Measurements from ENCODE around the gene EFCAB6.

Gene EFCAB6

DNA sequence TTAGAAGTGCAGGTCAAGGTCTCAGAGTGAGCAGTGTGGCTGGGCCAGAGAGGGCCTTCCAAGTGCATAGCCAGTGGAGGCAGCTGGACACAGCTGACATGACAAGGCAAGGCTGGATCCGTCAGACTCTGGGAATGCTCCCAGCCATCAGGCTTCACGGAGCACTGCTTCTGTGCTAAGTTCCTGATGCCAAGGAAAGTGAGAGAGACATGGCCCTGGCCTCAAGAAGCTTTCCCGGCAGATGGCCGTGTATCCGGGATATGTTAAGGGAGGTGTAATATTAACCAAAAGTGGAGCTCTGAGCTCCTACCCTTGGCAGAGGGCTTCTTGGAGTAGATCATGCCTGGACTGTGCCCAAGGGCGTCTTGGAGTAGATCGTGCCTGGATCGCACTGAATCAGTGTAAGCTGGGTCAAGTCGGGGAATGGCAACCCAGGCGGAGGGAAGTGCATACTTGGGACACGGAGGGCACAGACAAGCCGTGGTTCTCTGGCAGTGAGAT, 7.4 kb upstream of the EFCAB6 start:
- no peak for DNase-seq (ENCODE audit: low read depth)

- DNase-seq (ENCODE audit: low read depth): no peak
Observed at GRCh38 chr22:43818981-43819380, 6.9 kb upstream of the EFCAB6 start.

- no peak for DNase-seq (ENCODE audit: low read depth)
Observed at GRCh38 chr22:43817402-43817801, 5.3 kb upstream of the EFCAB6 start.

- DNase-seq (ENCODE audit: low read depth): no peak
Observed at GRCh38 chr22:43814264-43814663, 2.2 kb upstream of the EFCAB6 start.

DNA sequence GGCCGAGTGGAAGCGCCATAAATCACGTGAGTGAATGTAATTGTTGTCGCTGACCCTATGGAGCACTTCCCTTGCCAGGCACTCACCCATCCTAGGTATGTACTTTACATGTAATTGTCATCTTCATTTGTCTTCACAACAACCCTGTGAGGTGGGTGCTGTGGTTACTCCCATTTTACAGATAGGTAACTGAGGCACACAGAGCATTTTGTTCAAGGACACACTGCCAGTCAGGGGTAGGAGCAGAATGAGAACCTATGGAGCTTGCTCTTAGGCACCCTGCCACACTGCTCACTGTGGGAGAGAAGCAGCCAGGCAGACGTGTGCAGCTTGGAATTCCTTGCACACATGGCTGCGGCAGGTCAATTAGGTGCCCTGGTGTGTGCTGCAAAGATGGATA, 785 bp upstream of the EFCAB6 start:
- no peak for DNase-seq (ENCODE audit: low read depth)

DNA sequence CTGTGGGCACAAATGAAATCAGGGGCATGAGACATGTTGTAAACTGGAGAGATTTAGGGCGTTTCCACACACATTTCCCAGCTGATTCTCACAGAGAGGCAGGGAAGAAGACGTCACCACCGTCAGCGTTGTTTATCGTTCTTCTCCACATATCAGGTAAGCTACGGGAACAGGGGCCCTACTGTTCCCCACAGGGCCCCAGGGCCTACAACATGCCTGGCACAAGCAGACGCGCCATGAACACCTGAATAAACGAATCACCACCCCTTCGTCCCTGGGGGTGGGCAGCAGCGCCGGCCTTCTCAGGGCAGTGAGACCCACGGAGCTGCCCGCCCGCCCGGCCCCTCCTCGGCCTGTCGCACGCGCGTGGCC, 342 bp downstream of the EFCAB6 start:
- DNase-seq (ENCODE audit: low read depth): peak; percentile 33

GRCh38 chr22:43802897-43803495, 9.1 kb downstream of the EFCAB6 start:
- DNase-seq (ENCODE audit: low read depth): no peak

DNA sequence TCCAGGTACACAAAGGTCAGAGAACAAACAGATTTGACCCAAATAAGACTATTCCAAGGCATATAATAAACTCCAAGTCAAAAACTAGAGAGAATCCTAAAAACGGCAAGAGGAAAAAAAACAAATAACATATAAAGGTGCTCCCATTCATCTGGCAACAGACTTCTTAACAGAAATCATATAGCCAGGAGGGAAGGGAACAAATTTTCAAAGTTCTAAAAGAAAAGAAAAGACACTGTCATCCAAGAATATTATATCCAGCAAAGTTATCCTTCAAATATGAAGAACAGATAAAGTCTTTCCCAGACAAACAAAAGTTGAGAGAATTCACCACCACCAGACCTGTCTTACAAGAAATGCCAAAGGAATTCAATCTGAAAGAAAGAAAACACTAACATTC, 11.1 kb downstream of the EFCAB6 start:
- no peak for DNase-seq (ENCODE audit: low read depth)

DNA sequence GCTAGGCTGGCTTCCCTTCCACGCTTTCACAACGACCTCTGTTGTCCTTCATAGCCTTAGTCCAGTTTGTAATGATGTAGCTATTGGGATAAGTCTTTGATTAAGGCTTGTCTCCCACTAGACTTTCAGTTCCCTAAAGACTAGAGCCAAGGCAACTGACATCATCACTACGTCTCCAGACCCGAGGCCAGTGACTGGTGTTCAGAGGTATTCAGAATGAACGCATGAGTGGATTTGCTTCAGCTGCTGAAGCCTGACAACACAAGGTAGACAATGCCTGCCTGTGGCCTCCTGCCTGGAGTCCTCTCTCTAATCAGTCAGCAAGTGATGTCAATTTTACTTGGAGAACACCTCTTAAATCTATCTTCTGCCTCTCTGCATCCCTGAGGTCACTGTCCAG, 13.6 kb downstream of the EFCAB6 start:
- no peak for DNase-seq (ENCODE audit: low read depth)

DNA sequence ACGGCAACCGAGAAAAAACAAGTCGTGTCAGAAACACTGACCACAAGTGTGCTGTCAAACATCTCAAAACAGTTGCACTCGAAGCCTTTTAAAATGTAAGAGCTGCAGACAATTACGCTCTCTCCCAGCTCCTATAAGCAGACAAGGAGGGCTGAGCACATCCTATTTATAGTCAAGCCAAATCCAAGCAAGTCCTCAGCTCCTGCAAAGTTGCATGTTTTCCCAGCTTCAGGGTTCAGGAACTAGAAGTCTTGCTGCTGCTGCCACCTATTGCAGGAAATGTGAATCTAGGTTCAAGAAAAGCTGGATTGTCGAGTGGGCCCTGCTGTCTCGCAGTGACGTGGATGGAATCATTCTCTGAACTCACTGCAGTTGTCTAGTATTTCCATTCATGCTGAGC, 15.5 kb downstream of the EFCAB6 start:
- DNase-seq (ENCODE audit: low read depth): peak; percentile 48

- no peak for DNase-seq (ENCODE audit: low read depth)
Observed at GRCh38 chr22:43795320-43795719, 16.8 kb downstream of the EFCAB6 start.

DNA sequence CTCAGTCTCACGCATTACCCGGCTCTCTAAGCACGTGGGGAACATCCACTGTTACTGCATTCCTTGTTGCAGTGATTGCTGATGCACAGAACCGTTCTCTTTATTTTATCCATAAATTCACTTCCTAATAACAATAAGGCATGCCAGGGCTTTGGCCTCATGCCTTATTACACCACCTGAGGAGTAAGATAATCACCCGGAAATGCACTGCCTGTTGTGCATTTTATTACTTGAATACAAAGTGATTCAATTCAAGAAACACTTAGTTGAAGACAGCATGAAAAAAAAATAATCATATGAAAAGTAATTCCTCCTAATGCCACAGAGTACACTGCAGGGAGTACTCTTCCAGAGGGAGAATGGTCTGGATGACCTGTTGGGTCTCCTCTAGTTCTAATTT, 19.2 kb downstream of the EFCAB6 start:
- DNase-seq (ENCODE audit: low read depth): no peak

GRCh38 chr22:43789452-43789851, 22.7 kb downstream of the EFCAB6 start:
- peak; percentile 89 for DNase-seq (ENCODE audit: low read depth)

- no peak for DNase-seq (ENCODE audit: low read depth)
Observed at GRCh38 chr22:43783777-43784176, 28.3 kb downstream of the EFCAB6 start.

GRCh38 chr22:43782448-43782847, 29.7 kb downstream of the EFCAB6 start:
- DNase-seq (ENCODE audit: low read depth): no peak

- peak; percentile 74 for DNase-seq (ENCODE audit: low read depth)
Observed at GRCh38 chr22:43777286-43777685, 34.8 kb downstream of the EFCAB6 start.

DNA sequence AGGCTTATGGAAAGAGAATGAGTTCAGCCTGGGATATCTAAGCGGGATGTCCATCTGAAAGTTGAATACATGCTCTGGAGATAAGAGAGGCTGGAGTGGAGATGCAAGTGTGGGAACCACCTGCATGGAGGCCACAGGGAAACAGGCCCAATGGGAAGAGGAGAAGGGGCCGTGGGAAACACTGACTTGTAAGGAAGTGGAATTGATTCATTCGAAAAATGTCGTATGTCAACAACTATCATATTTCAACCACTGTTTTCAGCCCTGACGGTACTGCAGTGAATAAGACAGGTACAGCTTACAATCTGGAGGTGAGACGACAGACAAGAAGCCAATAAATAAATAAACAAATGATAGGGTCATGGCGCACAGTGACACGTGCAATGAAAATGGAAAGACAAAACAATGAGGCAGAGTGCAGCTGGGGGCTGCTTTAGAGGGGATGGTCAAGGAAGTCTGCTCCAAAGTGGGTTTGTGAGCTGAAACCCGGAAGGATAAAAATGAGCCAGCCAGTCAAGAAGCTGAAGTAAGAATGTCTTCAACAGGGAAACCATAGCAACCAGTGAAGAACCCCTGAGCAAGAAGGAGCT, 35.9 kb downstream of the EFCAB6 start:
- DNase-seq (ENCODE audit: low read depth): no peak

DNA sequence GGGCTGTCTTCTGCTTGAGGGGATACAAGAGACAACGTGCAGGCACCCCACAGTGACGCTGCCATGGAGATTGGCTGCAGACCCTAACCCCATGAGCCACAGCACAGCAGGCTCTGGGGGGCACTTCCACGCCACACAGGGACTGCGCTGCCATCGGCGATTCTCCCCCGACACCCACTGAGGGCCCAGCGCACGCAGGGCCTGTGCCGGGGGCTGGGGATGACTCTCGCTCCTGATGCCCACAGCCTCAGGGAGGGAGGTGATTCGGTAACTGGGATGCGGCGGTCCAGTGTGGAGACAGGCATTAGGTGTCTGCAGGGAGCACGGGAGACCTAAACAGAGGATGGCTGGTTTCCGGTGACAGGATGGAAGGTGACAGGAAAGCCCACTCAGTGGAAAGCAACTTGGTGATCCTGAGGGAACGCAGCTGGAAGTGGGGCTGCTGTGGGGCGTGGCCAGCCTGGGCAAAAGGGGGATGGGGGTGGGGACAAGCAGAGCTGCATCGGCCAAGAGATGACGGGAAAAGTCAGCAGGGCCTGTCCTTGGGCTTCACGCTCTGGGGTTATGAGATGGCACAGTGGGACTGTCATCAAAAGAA, 37.7 kb downstream of the EFCAB6 start:
- no peak for DNase-seq (ENCODE audit: low read depth)

DNA sequence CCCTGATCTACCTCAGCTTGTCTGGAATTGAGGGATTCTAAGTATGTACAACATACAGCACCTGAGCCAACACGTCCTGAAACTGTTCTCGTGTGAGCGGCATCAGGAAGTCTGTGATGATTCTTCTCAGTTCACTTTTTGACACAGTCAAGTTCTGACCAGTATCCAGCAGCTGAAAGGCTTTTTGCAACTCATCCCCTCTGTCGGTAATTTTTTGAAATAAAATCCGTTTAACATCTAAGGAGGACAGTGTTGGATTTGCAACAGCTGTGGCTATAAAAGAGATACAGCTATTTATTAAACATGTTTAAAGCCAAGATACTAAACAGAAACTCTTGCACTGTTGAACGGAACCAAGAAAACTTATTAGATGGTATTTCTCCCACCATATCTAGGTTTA, 39.3 kb downstream of the EFCAB6 start:
- DNase-seq (ENCODE audit: low read depth): no peak

GRCh38 chr22:43755452-43755851, 56.7 kb downstream of the EFCAB6 start:
- DNase-seq (ENCODE audit: low read depth): no peak

DNA sequence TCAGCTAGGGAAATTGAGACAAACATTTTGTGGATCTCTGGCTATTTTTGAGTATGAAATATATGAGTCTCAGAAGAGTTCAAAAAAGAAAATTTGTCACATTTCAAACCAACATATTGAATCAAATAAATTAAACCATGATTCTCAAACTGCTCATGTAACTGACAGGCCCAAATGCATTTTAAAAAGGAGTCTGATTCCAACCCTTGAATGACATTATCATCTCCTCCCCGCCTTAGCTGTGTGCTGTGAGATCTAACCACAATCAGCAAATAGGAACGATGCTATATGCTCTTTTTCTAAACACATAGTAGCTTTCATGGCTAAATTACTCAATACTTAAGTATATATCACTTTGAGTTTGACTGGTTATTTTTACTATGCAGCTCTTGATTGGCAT, 57.1 kb downstream of the EFCAB6 start:
- DNase-seq (ENCODE audit: low read depth): no peak

GRCh38 chr22:43754176-43754575, 57.9 kb downstream of the EFCAB6 start:
- no peak for DNase-seq (ENCODE audit: low read depth)

DNA sequence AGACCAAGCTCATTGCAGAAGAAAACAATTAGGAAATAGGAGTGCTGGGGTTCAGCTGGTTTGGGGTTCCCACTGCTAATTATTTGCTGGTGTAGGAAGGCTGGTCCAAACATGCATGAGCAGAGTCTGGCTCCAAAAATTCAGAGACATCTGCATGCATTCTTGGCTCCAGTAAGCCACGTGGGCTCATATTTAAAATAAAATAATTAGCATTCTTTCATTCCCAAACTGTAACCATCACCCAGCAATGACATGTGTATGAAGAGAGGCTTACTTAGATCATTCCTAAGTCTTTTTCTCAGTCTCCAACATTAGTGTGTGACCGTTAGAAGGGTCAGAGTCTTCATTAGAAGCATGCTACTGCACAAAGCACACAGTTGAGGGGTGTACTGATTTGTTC, 58.4 kb downstream of the EFCAB6 start:
- no peak for DNase-seq (ENCODE audit: low read depth)

DNA sequence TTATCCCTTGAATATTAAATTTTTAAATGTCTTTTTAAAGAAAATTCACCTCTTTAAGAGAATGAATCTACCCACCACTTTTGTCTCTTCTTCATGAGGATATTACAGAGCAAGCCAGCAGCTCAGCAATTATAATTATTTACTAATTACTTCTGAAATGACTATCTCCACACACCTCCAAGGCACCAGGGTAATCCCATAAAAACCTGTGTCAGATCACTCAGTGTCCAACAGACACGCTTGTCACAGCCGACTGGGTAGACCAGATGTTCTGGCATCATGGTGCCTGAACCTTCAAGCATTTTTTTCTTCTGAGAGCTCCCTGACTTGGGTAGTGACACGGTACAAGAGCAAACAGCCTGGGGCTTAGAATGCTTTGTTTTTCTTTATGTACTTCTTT, 61.4 kb downstream of the EFCAB6 start:
- DNase-seq (ENCODE audit: low read depth): no peak

All from EH (cell line).